LoVo (cell line): ENCODE results near the gene SCAMP1.

Experiments used
- DNase-seq: peaks from one replicate; pipeline ENCODE4 v3.0.0-alpha.2; 2016; ENCODE audit warnings: low spot score

The SCAMP1 gene

GRCh38 chr5:78514427-78515330 is 154.3 kb downstream of the SCAMP1 start:
- DNase-seq, result no peak

DNA sequence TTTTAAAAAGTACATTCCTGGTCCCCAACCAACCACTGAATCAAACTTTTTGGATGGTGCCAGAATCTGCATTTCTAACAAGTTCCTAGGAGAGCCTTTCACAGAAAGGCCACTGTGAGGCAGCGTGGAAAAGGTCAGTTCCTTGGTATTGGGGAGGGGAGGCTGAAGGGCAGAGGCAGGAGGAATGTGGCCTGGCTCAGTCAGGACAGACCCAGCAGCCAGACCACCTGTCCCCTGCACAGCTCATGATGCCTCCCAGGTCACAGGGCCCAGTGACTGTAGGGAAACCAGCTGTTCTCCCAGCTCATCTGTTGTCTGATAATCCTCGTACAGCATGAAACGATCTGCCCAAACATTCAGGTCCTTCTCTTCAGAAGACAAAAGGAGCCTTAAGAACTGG is 155.3 kb downstream of the SCAMP1 start:
- no peak for DNase-seq

- no peak for DNase-seq
Observed at GRCh38 chr5:78518365-78519197, 158.2 kb downstream of the SCAMP1 start.

GRCh38 chr5:78519198-78519941 is 159.0 kb downstream of the SCAMP1 start:
- no peak for DNase-seq

GRCh38 chr5:78521455-78521854 is 161.0 kb downstream of the SCAMP1 start:
- DNase-seq, result no peak

DNA sequence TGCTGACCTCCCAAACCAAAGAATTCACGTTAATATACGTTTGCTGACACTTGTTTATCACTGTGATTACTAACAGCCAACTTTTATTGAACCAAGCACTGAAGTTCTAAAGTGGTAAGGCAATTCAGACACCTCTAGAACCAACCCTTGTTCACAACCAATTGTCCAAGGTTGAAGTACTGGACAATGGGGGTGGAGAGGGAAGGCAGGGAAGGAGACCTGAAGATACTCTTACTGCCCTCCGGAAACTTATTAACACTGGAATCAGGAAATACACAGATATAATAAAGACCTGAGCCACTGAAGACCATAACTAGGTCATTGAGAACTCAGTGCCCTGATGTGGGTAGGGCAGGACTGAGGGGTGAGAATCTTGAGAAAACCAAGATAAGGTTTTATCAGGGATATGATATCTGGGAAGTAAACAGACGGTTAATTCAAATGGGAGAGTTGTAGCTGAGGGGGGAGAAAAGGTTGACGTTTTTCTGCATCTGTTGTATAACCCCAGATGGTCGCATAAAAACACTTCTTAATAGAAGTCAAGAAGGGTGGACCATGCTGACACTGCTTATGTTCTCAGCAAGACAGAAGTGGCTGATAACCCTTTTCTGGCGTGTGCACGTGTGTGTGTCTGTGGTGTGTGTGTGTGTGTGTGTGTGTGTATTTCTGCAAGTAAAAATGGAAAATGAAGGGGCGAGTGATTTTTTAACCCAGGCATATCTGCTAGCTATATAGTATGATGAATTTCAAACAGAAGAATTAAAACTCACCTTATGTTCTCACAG is 162.3 kb downstream of the SCAMP1 start:
- no peak for DNase-seq

GRCh38 chr5:78523314-78524193 is 163.1 kb downstream of the SCAMP1 start:
- DNase-seq, result no peak

GRCh38 chr5:78526049-78526525 is 165.7 kb downstream of the SCAMP1 start:
- no peak for DNase-seq

- DNase-seq, result no peak
Observed at GRCh38 chr5:78527054-78527859, 166.8 kb downstream of the SCAMP1 start.

- DNase-seq, result no peak
Observed at GRCh38 chr5:78527925-78528324, 167.5 kb downstream of the SCAMP1 start.
